ENCODE data around the gene LAMTOR2. TPM values are rescaled to one million over a fixed set of nuclear protein-coding genes. Genes with fewer than 3 reads are reported as not detected.

The LAMTOR2 gene
- total and polyA plus RNA-seq, 10 of the 15 experiments (the other 5 are each of a cell fraction or from before 2014, with no cell fraction given) = 71.9 to 264 (median 97.0) TPM

DNA sequence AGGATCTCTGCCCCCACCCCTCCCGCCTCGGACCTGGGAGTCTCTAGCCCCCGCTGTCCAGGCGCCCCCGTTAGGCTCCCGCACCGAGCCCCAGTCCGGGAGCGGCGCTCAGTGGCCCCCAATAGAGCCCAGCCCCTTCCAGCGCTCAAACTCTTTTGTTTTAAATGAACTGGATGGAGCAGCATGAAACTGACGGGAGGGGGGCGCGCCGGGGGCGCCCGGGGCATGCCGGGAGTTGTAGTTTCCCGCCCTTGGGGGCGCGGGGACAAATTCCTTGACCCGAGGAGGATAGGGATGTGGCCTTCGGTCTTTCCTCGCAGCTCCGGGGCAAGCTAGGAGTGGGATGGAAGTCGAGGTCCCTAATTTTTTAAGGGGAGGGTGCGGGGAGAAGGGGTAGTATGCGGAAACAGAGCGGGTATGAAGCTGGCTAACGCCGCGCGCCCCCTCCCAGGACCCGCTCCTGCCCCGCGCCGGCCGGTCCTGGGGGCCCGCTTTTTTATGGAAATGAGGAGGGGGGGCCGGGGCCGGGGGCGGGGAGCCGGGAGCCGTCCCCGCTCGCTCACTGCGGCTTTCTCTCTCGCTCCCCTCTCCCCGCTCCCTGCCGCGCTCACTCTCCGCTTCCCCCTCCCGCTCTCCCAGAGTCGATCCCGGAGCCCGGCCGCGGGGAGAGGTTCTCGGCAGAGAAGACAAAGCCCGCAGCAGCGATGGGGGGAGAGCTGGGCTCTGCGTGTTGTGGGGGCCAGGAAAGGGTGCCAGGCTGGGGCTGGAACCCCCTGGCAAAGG is 27.9 kb downstream of the LAMTOR2 start, which contains the start of gene MEX3A (continued):
- TF ChIP-seq, protein P1, sequence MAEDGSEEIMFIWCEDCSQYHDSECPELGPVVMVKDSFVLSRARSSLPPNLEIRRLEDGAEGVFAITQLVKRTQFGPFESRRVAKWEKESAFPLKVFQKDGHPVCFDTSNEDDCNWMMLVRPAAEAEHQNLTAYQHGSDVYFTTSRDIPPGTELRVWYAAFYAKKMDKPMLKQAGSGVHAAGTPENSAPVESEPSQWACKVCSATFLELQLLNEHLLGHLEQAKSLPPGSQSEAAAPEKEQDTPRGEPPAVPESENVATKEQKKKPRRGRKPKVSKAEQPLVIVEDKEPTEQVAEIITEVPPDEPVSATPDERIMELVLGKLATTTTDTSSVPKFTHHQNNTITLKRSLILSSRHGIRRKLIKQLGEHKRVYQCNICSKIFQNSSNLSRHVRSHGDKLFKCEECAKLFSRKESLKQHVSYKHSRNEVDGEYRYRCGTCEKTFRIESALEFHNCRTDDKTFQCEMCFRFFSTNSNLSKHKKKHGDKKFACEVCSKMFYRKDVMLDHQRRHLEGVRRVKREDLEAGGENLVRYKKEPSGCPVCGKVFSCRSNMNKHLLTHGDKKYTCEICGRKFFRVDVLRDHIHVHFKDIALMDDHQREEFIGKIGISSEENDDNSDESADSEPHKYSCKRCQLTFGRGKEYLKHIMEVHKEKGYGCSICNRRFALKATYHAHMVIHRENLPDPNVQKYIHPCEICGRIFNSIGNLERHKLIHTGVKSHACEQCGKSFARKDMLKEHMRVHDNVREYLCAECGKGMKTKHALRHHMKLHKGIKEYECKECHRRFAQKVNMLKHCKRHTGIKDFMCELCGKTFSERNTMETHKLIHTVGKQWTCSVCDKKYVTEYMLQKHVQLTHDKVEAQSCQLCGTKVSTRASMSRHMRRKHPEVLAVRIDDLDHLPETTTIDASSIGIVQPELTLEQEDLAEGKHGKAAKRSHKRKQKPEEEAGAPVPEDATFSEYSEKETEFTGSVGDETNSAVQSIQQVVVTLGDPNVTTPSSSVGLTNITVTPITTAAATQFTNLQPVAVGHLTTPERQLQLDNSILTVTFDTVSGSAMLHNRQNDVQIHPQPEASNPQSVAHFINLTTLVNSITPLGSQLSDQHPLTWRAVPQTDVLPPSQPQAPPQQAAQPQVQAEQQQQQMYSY (CRISPR knock-in tag; IDR thresholded peaks at IDR 0.05) = no peak
- no peak for TF ChIP-seq RAD51 (IDR thresholded peaks at IDR 0.05)
- TF ChIP-seq EED (IDR thresholded peaks at IDR 0.05; ENCODE audit: low read depth) = no peak
- TF ChIP-seq NBN (IDR thresholded peaks at IDR 0.05) = no peak; the same call in 1 of the 2 replicates
- TF ChIP-seq RELB (IDR thresholded peaks at IDR 0.05; ENCODE audit: low read depth) = 0 out of 2 replicates have a peak, but pooled peaks have one; percentile 24
- TF ChIP-seq SMARCA5 (IDR thresholded peaks at IDR 0.05) = no peak
- TF ChIP-seq SIN3A (IDR thresholded peaks at IDR 0.05; ENCODE audit: low read depth, low read length) = peak; percentile 64; the same call in 1 of the 2 replicates
- TF ChIP-seq JUNB (IDR thresholded peaks at IDR 0.05) = no peak
- no peak for TF ChIP-seq NFYB (IDR thresholded peaks at IDR 0.05; ENCODE audit: insufficient read depth, low read depth, low read length)
- peak; percentile 90 for TF ChIP-seq SIX5 (IDR thresholded peaks at IDR 0.05; ENCODE audit: low read depth, low read length, severe bottlenecking)
- TF ChIP-seq ESRRA (IDR thresholded peaks at IDR 0.05; ENCODE audit: low read length) = 0 out of 2 replicates have a peak, but pooled peaks have one; percentile 14
- no peak for TF ChIP-seq MTA2 (IDR thresholded peaks at IDR 0.05; ENCODE audit: low read depth)
- TF ChIP-seq RUNX3 (IDR thresholded peaks at IDR 0.05; ENCODE audit: low read length) = no peak
- TF ChIP-seq ATF7 (IDR thresholded peaks at IDR 0.05; ENCODE audit: low read depth) = no peak
- no peak for TF ChIP-seq CEBPB (IDR thresholded peaks at IDR 0.05; ENCODE audit: borderline replicate concordance in 1 of 2, low read depth in 2 of 2, low read length in 2 of 2)
- no peak for TF ChIP-seq SP1 (IDR thresholded peaks at IDR 0.05; ENCODE audit: low read depth, low read length)
- TF ChIP-seq, protein P2, sequence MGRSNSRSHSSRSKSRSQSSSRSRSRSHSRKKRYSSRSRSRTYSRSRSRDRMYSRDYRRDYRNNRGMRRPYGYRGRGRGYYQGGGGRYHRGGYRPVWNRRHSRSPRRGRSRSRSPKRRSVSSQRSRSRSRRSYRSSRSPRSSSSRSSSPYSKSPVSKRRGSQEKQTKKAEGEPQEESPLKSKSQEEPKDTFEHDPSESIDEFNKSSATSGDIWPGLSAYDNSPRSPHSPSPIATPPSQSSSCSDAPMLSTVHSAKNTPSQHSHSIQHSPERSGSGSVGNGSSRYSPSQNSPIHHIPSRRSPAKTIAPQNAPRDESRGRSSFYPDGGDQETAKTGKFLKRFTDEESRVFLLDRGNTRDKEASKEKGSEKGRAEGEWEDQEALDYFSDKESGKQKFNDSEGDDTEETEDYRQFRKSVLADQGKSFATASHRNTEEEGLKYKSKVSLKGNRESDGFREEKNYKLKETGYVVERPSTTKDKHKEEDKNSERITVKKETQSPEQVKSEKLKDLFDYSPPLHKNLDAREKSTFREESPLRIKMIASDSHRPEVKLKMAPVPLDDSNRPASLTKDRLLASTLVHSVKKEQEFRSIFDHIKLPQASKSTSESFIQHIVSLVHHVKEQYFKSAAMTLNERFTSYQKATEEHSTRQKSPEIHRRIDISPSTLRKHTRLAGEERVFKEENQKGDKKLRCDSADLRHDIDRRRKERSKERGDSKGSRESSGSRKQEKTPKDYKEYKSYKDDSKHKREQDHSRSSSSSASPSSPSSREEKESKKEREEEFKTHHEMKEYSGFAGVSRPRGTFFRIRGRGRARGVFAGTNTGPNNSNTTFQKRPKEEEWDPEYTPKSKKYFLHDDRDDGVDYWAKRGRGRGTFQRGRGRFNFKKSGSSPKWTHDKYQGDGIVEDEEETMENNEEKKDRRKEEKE (IDR thresholded peaks at IDR 0.05) = no peak
- no peak for TF ChIP-seq CTCF (IDR thresholded peaks at IDR 0.05 in 2 of 3, conservative IDR thresholded peaks at IDR 0.05 in 1 of 3; ENCODE audit: control insufficient read depth in 2 of 3, extremely low read depth in 1 of 3, insufficient read depth in 1 of 3, low read depth in 3 of 3, low read length in 3 of 3)
- TF ChIP-seq ZNF207 (IDR thresholded peaks at IDR 0.05; ENCODE audit: borderline replicate concordance) = no peak
- TF ChIP-seq CHD1 (IDR thresholded peaks at IDR 0.05; ENCODE audit: low read depth, low read length) = no peak
- no peak for TF ChIP-seq ZZZ3 (IDR thresholded peaks at IDR 0.05; ENCODE audit: control insufficient read depth, insufficient read length, low read depth)

Data from GM12878 (cell line).